K562 (cell line): ENCODE results near the gene TIMM10. TPM values are rescaled to one million over a fixed set of nuclear protein-coding genes. Genes with fewer than 3 reads are reported as not detected.

Experiments used
- CCNT2 ChIP-seq: IDR thresholded peaks from 2 replicates; pipeline ENCODE4 v1.6.1; 2011; ENCODE audit warnings: borderline replicate concordance, low read depth, mild to moderate bottlenecking, moderate library complexity, mixed read lengths, low read length; ENCODE audit not compliant: insufficient read length; ENCODE audit errors: extremely low read depth
- COPS2 ChIP-seq: fragments of 450-650 bp; conservative IDR thresholded peaks from 2 replicates; pipeline ENCODE4 v1.6.1; 2016; ENCODE audit warnings: mild to moderate bottlenecking, moderate library complexity
- CSDE1 ChIP-seq, 2 experiments: fragments of 450-650 bp; IDR thresholded peaks; 2 replicates each; pipeline ENCODE4 v1.6.1; 2016; ENCODE audit warnings: mild to moderate bottlenecking in 1 of 2
- CUX1 ChIP-seq: fragments of 200-800 bp; sonication (Bioruptor generic); IDR thresholded peaks from 2 replicates; pipeline ENCODE4 v1.6.1; 2016; ENCODE audit warnings: missing genetic modification characterization, missing compliant biosample characterization
- JUND ChIP-seq, 2 experiments: IDR thresholded peaks; 2 replicates in 1 of 2; 3 replicates in 1 of 2; pipeline ENCODE4 v1.6.1; 2011; ENCODE audit warnings: borderline replicate concordance in 2 of 2, low read depth in 2 of 2, low read length in 2 of 2, improper control_type of control experiment in 1 of 2, missing biosample characterization in 1 of 2, missing genetic modification characterization in 1 of 2, missing genetic modification reagents in 1 of 2
- MEIS2 ChIP-seq: fragments of 450-650 bp; IDR thresholded peaks from 2 replicates; pipeline ENCODE4 v1.6.1; 2014; ENCODE audit warnings: mild to moderate bottlenecking; ENCODE audit not compliant: partially characterized antibody
- NR3C1 ChIP-seq: sonication (generic); formaldehyde crosslinking; IDR thresholded peaks from 2 replicates; pipeline ENCODE4 v1.8.1; 2022; ENCODE audit warnings: missing genetic modification reagents
- PATZ1 ChIP-seq: fragments of 250-450 bp; sonication (Bioruptor Pico); IDR thresholded peaks from 2 replicates; pipeline ENCODE4 v1.5.0; 2020; ENCODE audit warnings: mild to moderate bottlenecking, borderline replicate concordance
- PHF21A ChIP-seq: fragments of 450-650 bp; IDR thresholded peaks from 2 replicates; pipeline ENCODE4 v1.6.1; 2017; ENCODE audit warnings: low read depth, borderline replicate concordance
- SFPQ ChIP-seq: fragments of 200-400 bp; formaldehyde crosslinking; IDR thresholded peaks from 2 replicates; pipeline ENCODE4 v1.6.1; 2017; ENCODE audit warnings: mild to moderate bottlenecking, low read depth, low read length, moderate library complexity
- ZNF224 ChIP-seq: sonication (generic); formaldehyde crosslinking; IDR thresholded peaks from 2 replicates; pipeline ENCODE4 v1.8.0; 2022; ENCODE audit warnings: mild to moderate bottlenecking, missing genetic modification reagents
- ZNF639 ChIP-seq, 2 experiments: fragments of 200-800 bp in 1 of 2; sonication (Bioruptor generic) in 1 of 2; sonication (generic) in 1 of 2; formaldehyde crosslinking in 1 of 2; IDR thresholded peaks in 1 of 2; conservative IDR thresholded peaks in 1 of 2; 2 replicates each; pipeline versions ENCODE4 v1.5.0 to v1.6.1; 2016 to 2020; ENCODE audit warnings: missing compliant biosample characterization in 1 of 2, missing genetic modification characterization in 1 of 2, missing genetic modification reagents in 1 of 2
- ZSCAN32 ChIP-seq: fragments of 450-650 bp; formaldehyde crosslinking; IDR thresholded peaks from 2 replicates; pipeline ENCODE4 v1.4.0; 2020; ENCODE audit warnings: mild to moderate bottlenecking, moderate library complexity
- polyA plus RNA-seq, 8 experiments: library from polyadenylated mRNA; depleted of rRNA in 4 of 8; stranded (reverse) in 5 of 8; unstranded in 3 of 8; fragments of >200 nt; fragmentation: Nextera tagmentation in 2 of 8; fragmentation: Illumina TruSeq in 1 of 8; extraction: Ambion mirVana in 2 of 8; extraction: Trizol in 1 of 8; gene quantifications; 2 replicates each; pipeline versions ENCODE4 v1.2.1 to v1.2.3, GENCODE V29; 2011 to 2014; ENCODE audit warnings: inconsistent platforms in 1 of 8, missing spikeins in 1 of 8
- total RNA-seq, 7 experiments: library from RNA; depleted of rRNA in 6 of 7; stranded (reverse); fragments of >200 nt in 6 of 7; fragmentation: Illumina TruSeq in 2 of 7; extraction: Trizol in 2 of 7; gene quantifications; 2 replicates each; pipeline versions ENCODE4 v1.2.1 to v1.2.3, GENCODE V29; 2011 to 2021; ENCODE audit warnings: low replicate concordance in 1 of 7

TIMM10 gene
- total and polyA plus RNA-seq, 9 of the 15 experiments (the other 6 are each of a cell fraction or from before 2014, with no cell fraction given): 109 to 553 (median 172) TPM

- TF ChIP-seq MEIS2 (peak; percentile 81), PATZ1 (CRISPR knock-in tag) (no peak), CUX1 (CRISPR knock-in tag) (no peak), ZSCAN32 (no peak), ZNF224 (CRISPR knock-in tag) (no peak), NR3C1 (CRISPR knock-in tag) (no peak), CCNT2 (peak; percentile 44), PHF21A (peak; percentile 14; the same call in 1 of the 2 replicates), CSDE1 (IDR thresholded peaks at IDR 0.05) (no peak), ZNF639 (CRISPR knock-in tag; conservative IDR thresholded peaks at IDR 0.05 in 1 of 2, IDR thresholded peaks at IDR 0.05 in 1 of 2) (peak in 1 of 2 experiments; percentile 72; a peak in 1 of 4 replicates), SFPQ (no peak), COPS2 (no peak), JUND (IDR thresholded peaks at IDR 0.05; ENCODE audit: borderline replicate concordance, low read depth, low read length) (peak; percentile 76), JUND (tag; IDR thresholded peaks at IDR 0.05; ENCODE audit: borderline replicate concordance, low read depth, low read length) (no peak; the same call in 2 of the 3 replicates)
Observed at GRCh38 chr11:57530596-57531507, at the start of gene TIMM10 (continued).
